Stimulated activated CD4-positive, alpha-beta T cell treated with anti-CD3 and anti-CD28 coated beads, Interleukin-4, amount 100 ng/mL, for 4 hours (primary cell): ENCODE measurements around the gene IL25.
"Not testable (repeated sequence)": the region's sequence is repeated elsewhere in the genome, so short reads cannot be mapped to it uniquely, and the experiment has no call there.

Source experiments
- DNase-seq, 2 experiments: peaks; one replicate each; pipeline ENCODE4 v3.0.0-alpha.2; 2020

The IL25 gene

GRCh38 chr14:23372509-23372908, at the start of gene IL25:
TSS of gene IL25 (plus strand) at chr14:23372809.
- no peak for DNase-seq

- DNase-seq = no peak
These were observed 48.7 kb upstream of the IL25 start for GRCh38 chr14:23323838-23324454.

GRCh38 chr14:23324455-23324846, 48.2 kb upstream of the IL25 start:
- no peak for DNase-seq

GRCh38 chr14:23324993-23325392, 47.6 kb upstream of the IL25 start:
- no peak for DNase-seq

- not testable (repeated sequence) for DNase-seq
These were observed 46.9 kb upstream of the IL25 start for GRCh38 chr14:23325746-23326145.

- no peak for DNase-seq
These were observed 45.9 kb upstream of the IL25 start for GRCh38 chr14:23326491-23327332.

- peak; percentile 42 to 65 for DNase-seq
These were observed 44.5 kb upstream of the IL25 start for GRCh38 chr14:23327947-23328744.

- no peak for DNase-seq
These were observed 37.0 kb upstream of the IL25 start for GRCh38 chr14:23335623-23336022.

- DNase-seq = no peak
These were observed 32.9 kb upstream of the IL25 start for GRCh38 chr14:23339506-23340268.

GRCh38 chr14:23344481-23344880, 28.1 kb upstream of the IL25 start:
- DNase-seq = no peak

- no peak for DNase-seq
These were observed 26.5 kb upstream of the IL25 start for GRCh38 chr14:23345987-23346692.

- no peak for DNase-seq
These were observed 25.8 kb upstream of the IL25 start for GRCh38 chr14:23346693-23347405.

GRCh38 chr14:23347406-23348296, 25.0 kb upstream of the IL25 start:
- no peak for DNase-seq

- DNase-seq = no peak
These were observed 24.3 kb upstream of the IL25 start for GRCh38 chr14:23348297-23348655.

GRCh38 chr14:23349156-23349845, 23.3 kb upstream of the IL25 start:
- no peak for DNase-seq

- DNase-seq = no peak
These were observed 20.7 kb upstream of the IL25 start for GRCh38 chr14:23351681-23352505.

GRCh38 chr14:23352506-23353432, 19.8 kb upstream of the IL25 start, which contains the start of gene SLC22A17:
TSS of gene SLC22A17 (minus strand) at chr14:23352887.
- peak; percentile 53 to 59 for DNase-seq

GRCh38 chr14:23353433-23353780, 19.2 kb upstream of the IL25 start:
- DNase-seq = no peak
